Panc1 (cell line): ENCODE measurements around the gene NKAIN2.

ENCODE experiments used
- CTCF ChIP-seq: fragments of 450-650 bp; IDR thresholded peaks from 2 replicates; pipeline ENCODE4 v1.5.1; 2017; ENCODE audit warnings: mild to moderate bottlenecking
- SIN3A ChIP-seq: IDR thresholded peaks from 2 replicates; pipeline ENCODE4 v1.6.1; 2012; ENCODE audit warnings: low read depth, mild to moderate bottlenecking, low read length, moderate library complexity, borderline replicate concordance; ENCODE audit not compliant: insufficient read depth

- no peak for TF ChIP-seq CTCF
- TF ChIP-seq SIN3A = no peak
Observed at GRCh38 chr6:124441450-124441849, 637.8 kb downstream of the NKAIN2 start.
